ENCODE results near the gene IL36B. TPM values are rescaled to one million over a fixed set of nuclear protein-coding genes. Genes with fewer than 3 reads are reported as not detected.

IL36B gene
- total RNA-seq, 6 experiments from 2014 or later: not detected

- Histone ChIP-seq H3K9me3 (no peaks in the 10 kb centered on the region), H3K27me3 (no peaks in the 10 kb centered on the region), H3K4me1 (peaks cover 0 to 7% (median 3%) of the 10 kb centered on the region in 4 donors), H3K4me3 (no peak overlapping the region), H3K27ac (no peak overlapping the region), H3K36me3 (no peaks in the 10 kb centered on the region)
- intact Hi-C loops (cut with DNase I): no loop called here
- no peak for DNase-seq
- ATAC-seq: no peak
- TF ChIP-seq, protein P1, sequence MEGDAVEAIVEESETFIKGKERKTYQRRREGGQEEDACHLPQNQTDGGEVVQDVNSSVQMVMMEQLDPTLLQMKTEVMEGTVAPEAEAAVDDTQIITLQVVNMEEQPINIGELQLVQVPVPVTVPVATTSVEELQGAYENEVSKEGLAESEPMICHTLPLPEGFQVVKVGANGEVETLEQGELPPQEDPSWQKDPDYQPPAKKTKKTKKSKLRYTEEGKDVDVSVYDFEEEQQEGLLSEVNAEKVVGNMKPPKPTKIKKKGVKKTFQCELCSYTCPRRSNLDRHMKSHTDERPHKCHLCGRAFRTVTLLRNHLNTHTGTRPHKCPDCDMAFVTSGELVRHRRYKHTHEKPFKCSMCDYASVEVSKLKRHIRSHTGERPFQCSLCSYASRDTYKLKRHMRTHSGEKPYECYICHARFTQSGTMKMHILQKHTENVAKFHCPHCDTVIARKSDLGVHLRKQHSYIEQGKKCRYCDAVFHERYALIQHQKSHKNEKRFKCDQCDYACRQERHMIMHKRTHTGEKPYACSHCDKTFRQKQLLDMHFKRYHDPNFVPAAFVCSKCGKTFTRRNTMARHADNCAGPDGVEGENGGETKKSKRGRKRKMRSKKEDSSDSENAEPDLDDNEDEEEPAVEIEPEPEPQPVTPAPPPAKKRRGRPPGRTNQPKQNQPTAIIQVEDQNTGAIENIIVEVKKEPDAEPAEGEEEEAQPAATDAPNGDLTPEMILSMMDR (IDR thresholded peaks at IDR 0.05): no peak
- no peak for TF ChIP-seq POLR2A (IDR thresholded peaks at IDR 0.05)
- WGBS (ENCODE audit: insufficient coverage, low coverage, low lambda C conversion rate, missing lambda C conversion rate): 63% methylated on average over 2 of the region's 2 CpGs
Observed at GRCh38 chr2:113093613-113093977, 40.9 kb upstream of the IL36B start.

DNA sequence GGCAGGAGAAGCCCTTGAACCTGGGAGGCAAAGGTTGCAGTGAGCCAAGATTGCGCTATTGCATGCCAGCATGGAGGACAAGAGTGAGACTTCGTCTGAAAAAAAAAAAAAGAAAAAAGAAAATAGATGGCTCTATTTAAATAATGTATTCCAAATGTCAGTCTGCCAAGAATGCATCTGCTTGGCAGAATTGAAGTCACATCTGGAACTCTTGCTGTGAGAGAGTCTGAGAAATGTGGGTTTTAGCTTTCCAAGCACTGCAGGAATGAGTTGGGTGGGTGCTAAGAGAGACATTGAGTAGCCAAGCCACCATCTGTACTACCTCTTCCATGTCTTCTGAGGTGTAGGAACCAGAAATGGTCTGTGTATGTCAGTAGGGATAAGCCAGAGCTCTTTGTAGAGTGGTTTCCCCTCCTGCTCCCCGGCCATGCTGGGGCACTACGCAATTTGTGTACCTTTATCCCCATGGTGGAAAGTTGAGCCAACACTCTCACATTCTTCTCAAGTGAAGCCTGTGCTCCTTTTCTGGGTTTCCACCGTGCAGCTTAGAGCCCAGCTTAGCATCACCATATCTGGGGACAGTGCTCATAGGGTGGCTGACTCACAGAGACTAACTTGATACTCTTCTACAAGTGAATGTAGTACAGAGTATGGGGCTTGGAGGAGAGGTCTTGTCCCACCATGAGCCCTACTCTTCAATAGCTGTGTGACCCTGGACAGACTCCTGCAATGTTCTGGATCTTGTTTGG, 40.4 kb upstream of the IL36B start:
- no peak overlapping the region for H3K4me3 ChIP-seq
- 94% methylated on average over 3 of the region's 5 CpGs for WGBS (ENCODE audit: insufficient coverage, low coverage, low lambda C conversion rate, missing lambda C conversion rate)
- H3K27me3 ChIP-seq: no peaks in the 10 kb centered on the region
- ATAC-seq: no peak
- intact Hi-C loops (cut with DNase I): no loop called here
- H3K27ac ChIP-seq: no peak overlapping the region
- no peaks in the 10 kb centered on the region for H3K36me3 ChIP-seq
- peaks cover 0 to 10% (median 5%) of the 10 kb centered on the region in 4 donors for H3K4me1 ChIP-seq
- no peak for DNase-seq
- H3K9me3 ChIP-seq: no peaks in the 10 kb centered on the region
- TF ChIP-seq, protein P1 (IDR thresholded peaks at IDR 0.05): no peak
- no peak for TF ChIP-seq POLR2A (IDR thresholded peaks at IDR 0.05)

DNA sequence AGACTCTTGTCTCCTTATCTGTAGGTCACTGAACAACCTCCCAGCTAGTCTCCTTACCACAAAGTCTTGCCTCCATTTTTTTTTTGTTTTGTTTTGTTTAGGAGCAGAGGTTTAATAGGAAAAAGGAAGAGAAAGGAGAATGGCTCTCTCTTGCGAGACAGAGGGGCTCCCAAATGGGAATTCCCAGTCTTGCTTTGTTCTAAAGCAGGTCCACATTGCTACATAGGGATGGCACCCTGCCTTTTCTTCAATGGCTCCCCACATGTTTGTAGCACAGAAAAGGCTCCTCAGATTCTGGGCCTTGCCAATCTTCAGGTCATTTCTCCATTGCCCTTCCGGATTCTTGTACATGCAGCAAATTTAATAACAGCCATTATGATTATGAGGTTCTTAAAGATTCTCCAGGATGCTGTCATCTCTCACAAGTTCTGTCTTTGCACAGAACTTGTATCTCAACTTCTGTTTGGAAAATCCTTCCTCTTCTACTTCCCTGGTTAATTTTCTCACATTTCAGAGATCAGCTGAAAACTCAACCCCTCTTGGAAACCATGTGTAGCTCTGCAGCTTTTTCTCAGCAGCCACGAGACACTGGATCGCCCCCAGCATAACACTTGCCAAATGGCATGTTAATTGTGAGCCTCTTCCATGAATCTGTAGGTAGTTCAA, 38.7 kb upstream of the IL36B start:
- intact Hi-C loops (cut with DNase I): no loop called here
- DNase-seq (no peak), ATAC-seq (no peak)
- Histone ChIP-seq H3K9me3 (no peaks in the 10 kb centered on the region), H3K4me1 (peaks cover 0 to 13% (median 5%) of the 10 kb centered on the region in 4 donors), H3K36me3 (no peaks in the 10 kb centered on the region), H3K27ac (no peak overlapping the region), H3K4me3 (no peak overlapping the region), H3K27me3 (no peaks in the 10 kb centered on the region)
- no peak for TF ChIP-seq POLR2A (IDR thresholded peaks at IDR 0.05)
- TF ChIP-seq, protein P1 (IDR thresholded peaks at IDR 0.05): no peak
- 74% methylated on average over 4 of the region's 4 CpGs for WGBS (ENCODE audit: insufficient coverage, low coverage, low lambda C conversion rate, missing lambda C conversion rate)

DNA sequence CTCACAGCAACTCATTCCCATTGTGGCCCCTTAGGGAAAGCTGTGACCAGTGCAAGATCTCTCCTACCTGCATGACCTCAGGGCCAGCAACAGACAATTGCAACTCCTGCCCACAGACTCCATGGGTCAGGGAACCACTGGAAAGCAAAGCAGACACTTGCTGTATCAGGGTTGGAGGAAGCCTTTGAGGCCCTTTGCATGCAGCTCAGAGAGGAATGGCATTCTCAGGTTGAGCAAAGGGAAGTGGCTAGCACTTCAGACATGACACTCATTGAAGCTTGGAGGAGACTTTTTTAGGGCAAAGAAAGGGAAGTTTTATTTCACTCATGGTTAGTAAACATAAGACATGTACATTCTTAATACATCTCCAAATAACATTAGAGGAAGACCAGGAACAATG, 37.2 kb upstream of the IL36B start:
- no peak for ATAC-seq
- no peak for DNase-seq

More for the DNA sequence above, 37.2 kb upstream of the IL36B start:
- H3K36me3 ChIP-seq: no peaks in the 10 kb centered on the region
- no peak overlapping the region for H3K27ac ChIP-seq
- no peaks in the 10 kb centered on the region for H3K9me3 ChIP-seq
- intact Hi-C loops (cut with DNase I): loop anchor here in 1 of 2 donors (10.0 kb wide), 1 partner anchor 45 kb away; no protein-coding TSS in a partner anchor
- no peak overlapping the region for H3K4me3 ChIP-seq
- peaks cover 0 to 13% (median 5%) of the 10 kb centered on the region in 4 donors for H3K4me1 ChIP-seq
- no peaks in the 10 kb centered on the region for H3K27me3 ChIP-seq
- no peak for TF ChIP-seq POLR2A (IDR thresholded peaks at IDR 0.05)
- TF ChIP-seq, protein P1 (IDR thresholded peaks at IDR 0.05): no peak
